Nephron progenitor cell (in vitro differentiated cells): ENCODE results near the gene CAPZB.

Source experiments
- DNase-seq: peaks from one replicate; pipeline ENCODE4 v3.0.0; 2021
- H3K27ac Mint-ChIP-seq: 2 replicates; pipeline ENCODE4 v1.8.0; 2021; ENCODE audit warnings: mild to moderate bottlenecking, moderate library complexity, mixed read lengths
- H3K27me3 Mint-ChIP-seq: 2 replicates; pipeline ENCODE4 v1.8.0; 2021; ENCODE audit warnings: mild to moderate bottlenecking, low read depth, mixed read lengths; ENCODE audit not compliant: poor library complexity
- H3K36me3 Mint-ChIP-seq: 2 replicates; pipeline ENCODE4 v1.8.0; 2021; ENCODE audit warnings: low read depth, mixed read lengths
- H3K4me1 Mint-ChIP-seq: 2 replicates; pipeline ENCODE4 v1.8.0; 2021; ENCODE audit warnings: mixed read lengths
- H3K4me3 Mint-ChIP-seq: 2 replicates; pipeline ENCODE4 v1.8.0; 2021; ENCODE audit warnings: mild to moderate bottlenecking, moderate library complexity, mixed read lengths
- H3K9me3 Mint-ChIP-seq: 2 replicates; pipeline ENCODE4 v1.8.0; 2021; ENCODE audit warnings: mild to moderate bottlenecking, moderate library complexity, mixed read lengths
- TF ChIP-seq, protein P1 (sequence below): fragments of 200-600 bp; sonication (generic); IDR thresholded peaks from 2 replicates; pipeline ENCODE4 v1.5.0; 2021; ENCODE audit warnings: antibody characterized with exemption

CAPZB gene

DNA sequence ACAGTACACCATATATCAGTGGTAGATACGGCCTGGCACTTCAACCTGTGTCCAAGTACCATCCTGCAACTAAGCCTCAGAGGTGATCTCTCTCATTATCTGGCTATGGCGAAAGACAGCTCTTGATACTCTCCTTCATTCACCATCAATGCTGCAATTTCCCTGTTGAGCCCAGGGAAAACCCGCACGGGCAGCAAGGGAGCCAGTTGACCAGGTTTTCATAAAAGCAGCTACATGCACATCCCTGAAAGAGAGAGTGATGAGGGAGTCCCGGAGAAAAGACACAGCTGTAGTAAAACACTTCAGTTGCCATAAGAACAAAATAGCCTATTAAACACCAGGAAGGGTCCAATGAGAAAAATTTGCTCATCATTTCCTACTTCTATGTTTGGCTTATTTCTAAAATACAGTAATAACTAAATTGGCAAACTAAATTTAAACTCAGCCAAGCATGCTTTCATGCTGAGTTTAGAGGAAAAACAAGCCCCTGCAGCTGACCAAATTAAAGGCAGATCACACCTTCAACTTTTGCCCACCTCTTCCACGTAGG, 68.3 kb downstream of the CAPZB start:
- Mint-ChIP-seq H3K36me3 (peaks cover 21% of the 10 kb centered on the region), H3K27ac (peak overlapping the region; percentile 14), H3K4me3 (no peak overlapping the region), H3K27me3 (no peaks in the 10 kb centered on the region), H3K9me3 (no peaks in the 10 kb centered on the region), H3K4me1 (peaks cover 31% of the 10 kb centered on the region)
- TF ChIP-seq, protein P1, sequence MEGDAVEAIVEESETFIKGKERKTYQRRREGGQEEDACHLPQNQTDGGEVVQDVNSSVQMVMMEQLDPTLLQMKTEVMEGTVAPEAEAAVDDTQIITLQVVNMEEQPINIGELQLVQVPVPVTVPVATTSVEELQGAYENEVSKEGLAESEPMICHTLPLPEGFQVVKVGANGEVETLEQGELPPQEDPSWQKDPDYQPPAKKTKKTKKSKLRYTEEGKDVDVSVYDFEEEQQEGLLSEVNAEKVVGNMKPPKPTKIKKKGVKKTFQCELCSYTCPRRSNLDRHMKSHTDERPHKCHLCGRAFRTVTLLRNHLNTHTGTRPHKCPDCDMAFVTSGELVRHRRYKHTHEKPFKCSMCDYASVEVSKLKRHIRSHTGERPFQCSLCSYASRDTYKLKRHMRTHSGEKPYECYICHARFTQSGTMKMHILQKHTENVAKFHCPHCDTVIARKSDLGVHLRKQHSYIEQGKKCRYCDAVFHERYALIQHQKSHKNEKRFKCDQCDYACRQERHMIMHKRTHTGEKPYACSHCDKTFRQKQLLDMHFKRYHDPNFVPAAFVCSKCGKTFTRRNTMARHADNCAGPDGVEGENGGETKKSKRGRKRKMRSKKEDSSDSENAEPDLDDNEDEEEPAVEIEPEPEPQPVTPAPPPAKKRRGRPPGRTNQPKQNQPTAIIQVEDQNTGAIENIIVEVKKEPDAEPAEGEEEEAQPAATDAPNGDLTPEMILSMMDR, result no peak
- no peak for DNase-seq

DNA sequence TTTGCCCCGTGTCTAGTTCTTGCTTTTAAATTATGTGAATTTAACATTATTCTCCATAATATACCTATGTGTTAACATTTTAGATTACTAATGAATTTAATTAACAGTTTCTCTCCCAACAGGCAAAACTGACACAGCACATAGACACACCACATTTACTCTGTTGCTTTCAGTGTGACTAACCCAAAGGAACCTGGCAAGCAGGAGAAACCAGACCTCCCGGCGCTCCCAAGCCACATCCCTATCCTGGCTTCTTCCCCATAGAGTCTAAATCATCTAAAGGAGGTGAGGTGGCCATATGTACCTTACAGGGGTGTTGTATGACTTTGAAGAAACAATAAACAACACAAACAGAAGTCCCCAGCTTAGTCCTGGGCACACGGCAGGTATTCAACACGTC, 69.2 kb downstream of the CAPZB start:
- no peak for DNase-seq
- TF ChIP-seq, protein P1, result no peak
- H3K4me1 Mint-ChIP-seq, result peaks cover 31% of the 10 kb centered on the region
- H3K9me3 Mint-ChIP-seq, result no peaks in the 10 kb centered on the region
- H3K4me3 Mint-ChIP-seq, result no peak overlapping the region
- H3K27me3 Mint-ChIP-seq, result no peaks in the 10 kb centered on the region
- H3K27ac Mint-ChIP-seq, result peak overlapping the region; percentile 58
- peaks cover 21% of the 10 kb centered on the region for H3K36me3 Mint-ChIP-seq

DNA sequence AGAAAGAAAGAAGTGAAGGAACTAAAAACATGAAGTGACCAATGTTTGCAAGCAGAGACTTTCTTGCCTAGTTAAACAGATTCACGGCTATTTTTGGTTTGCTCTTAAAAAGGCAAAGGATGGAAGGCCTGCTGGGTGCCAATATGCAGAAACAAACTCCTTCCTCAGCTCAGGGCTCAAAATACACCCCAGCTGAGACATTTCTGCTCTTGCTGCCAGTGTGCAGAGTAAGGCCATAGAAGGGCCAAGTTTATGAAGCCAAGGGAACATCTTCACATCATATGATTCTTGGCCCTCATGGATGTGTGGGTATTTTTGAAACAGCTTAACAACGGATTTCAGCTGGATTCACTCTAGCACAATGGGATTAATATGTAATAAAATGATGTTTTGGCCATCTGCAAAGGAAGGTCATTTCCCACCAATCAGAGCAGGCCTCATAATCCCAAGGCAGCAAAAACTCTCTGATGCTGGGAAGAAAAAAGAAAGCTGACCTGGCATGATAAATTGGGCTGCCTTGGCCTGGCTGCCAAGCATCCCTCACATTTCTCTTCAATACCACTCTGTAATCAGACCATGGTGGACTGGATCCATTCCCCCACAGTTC, 70.7 kb downstream of the CAPZB start:
- no peak for DNase-seq
- Mint-ChIP-seq H3K27me3 (no peaks in the 10 kb centered on the region), H3K4me1 (peaks cover 42% of the 10 kb centered on the region), H3K27ac (peak overlapping the region; percentile 67), H3K36me3 (peaks cover 21% of the 10 kb centered on the region), H3K4me3 (no peak overlapping the region), H3K9me3 (no peaks in the 10 kb centered on the region)
- TF ChIP-seq, protein P1, result no peak

DNA sequence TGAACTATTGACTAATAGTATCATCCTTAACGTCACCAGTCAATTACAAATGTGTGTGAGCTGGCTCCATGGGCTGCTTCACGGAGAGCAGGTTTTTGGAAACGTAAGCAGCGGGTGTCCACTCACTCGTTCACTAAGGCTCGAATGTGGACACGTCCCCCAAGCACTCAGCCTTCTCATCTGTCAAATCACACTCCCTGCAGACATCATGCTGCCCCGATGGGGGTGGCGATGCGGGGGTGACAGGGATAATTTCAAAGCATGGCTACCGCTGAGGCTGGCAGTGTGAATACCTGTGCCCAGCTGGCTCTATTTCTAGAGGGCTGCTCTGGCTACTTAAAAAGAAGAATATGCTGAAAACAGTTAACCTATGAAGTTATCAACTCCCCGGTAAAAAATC, 71.3 kb downstream of the CAPZB start:
- H3K4me3 Mint-ChIP-seq, result no peak overlapping the region
- H3K27ac Mint-ChIP-seq, result peak overlapping the region; percentile 67
- no peak for DNase-seq
- no peaks in the 10 kb centered on the region for H3K27me3 Mint-ChIP-seq
- no peaks in the 10 kb centered on the region for H3K9me3 Mint-ChIP-seq
- peaks cover 21% of the 10 kb centered on the region for H3K36me3 Mint-ChIP-seq
- TF ChIP-seq, protein P1, result no peak
- peaks cover 44% of the 10 kb centered on the region for H3K4me1 Mint-ChIP-seq

DNA sequence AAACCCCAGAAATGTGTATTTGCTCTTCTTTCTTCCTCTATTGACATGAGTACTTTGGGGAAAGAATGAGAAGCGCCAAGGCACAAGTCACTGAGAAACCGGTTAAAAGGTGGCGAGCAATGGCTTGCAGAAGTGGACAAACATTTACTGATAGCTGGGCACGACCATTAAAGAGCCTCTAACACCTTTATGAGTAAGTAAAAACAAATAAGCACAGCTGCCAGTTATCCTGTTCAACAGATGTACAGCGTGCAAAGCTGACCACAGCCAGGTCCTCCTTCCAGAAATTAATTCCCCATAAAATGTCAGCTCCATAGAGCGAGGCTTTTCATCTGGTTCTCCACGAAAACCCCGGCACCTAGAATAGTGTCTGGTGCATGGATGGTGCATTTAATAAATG, 72.7 kb downstream of the CAPZB start:
- no peak overlapping the region for H3K27ac Mint-ChIP-seq
- TF ChIP-seq, protein P1, result no peak
- H3K4me1 Mint-ChIP-seq, result peaks cover 48% of the 10 kb centered on the region
- peaks cover 10% of the 10 kb centered on the region for H3K36me3 Mint-ChIP-seq
- H3K27me3 Mint-ChIP-seq, result no peaks in the 10 kb centered on the region
- no peaks in the 10 kb centered on the region for H3K9me3 Mint-ChIP-seq
- H3K4me3 Mint-ChIP-seq, result no peak overlapping the region
- no peak for DNase-seq

DNA sequence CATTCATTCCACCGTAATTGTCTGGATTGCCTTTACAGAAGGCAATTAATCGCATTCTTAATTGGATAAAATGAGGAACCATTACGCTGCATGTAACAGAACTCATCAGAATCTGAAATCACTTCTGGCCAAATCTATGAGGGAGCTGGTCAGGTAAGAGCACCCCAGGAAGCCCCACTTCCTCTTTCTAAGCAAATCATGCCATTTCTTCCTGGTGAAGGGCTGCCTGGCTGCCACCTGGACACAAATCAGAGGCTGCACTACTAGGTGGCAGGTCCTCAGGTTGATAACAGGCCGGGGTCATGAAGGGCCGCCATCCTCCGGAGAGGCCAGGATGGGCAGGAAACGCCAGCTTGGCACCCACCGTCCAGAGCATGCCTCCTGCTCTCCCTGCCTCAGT, 73.7 kb downstream of the CAPZB start:
- no peak for DNase-seq
- Mint-ChIP-seq H3K4me1 (peaks cover 54% of the 10 kb centered on the region), H3K27ac (no peak overlapping the region), H3K4me3 (no peak overlapping the region), H3K27me3 (no peaks in the 10 kb centered on the region), H3K9me3 (no peaks in the 10 kb centered on the region), H3K36me3 (no peaks in the 10 kb centered on the region)
- TF ChIP-seq, protein P1, result no peak
